ENCODE results near the gene FOXO6.

The FOXO6 gene

DNA sequence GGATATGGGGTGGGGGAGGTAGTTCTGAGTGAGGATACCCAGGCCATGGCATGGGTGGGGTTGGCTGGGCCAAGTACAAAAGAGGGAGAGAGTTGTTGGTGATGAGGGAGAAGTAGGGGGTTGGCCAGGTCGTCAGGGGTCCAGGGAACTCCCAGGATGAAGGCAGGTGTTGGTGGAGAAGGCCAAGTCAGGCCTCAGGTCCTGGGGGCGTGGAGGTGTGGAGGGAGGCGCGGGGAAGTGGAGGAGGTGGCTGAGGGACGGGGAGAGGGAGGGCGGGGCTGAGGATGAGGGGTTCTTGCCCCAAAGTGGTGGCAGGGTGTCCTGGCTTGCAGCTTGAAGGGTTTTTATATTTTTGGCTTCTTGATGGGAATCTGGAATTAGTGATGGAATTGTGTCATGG, 61.1 kb downstream of the FOXO6 start:
- no peaks in the 10 kb centered on the region for H3K27me3 Mint-ChIP-seq
- no peaks in the 10 kb centered on the region for H3K36me3 Mint-ChIP-seq
- H3K27ac Mint-ChIP-seq, result no peak overlapping the region
- H3K9me3 Mint-ChIP-seq (ENCODE audit: low read depth), result no peaks in the 10 kb centered on the region
- no peak overlapping the region for H3K4me3 Mint-ChIP-seq
- H3K4me1 Mint-ChIP-seq (ENCODE audit: low read depth), result no peaks in the 10 kb centered on the region

DNA sequence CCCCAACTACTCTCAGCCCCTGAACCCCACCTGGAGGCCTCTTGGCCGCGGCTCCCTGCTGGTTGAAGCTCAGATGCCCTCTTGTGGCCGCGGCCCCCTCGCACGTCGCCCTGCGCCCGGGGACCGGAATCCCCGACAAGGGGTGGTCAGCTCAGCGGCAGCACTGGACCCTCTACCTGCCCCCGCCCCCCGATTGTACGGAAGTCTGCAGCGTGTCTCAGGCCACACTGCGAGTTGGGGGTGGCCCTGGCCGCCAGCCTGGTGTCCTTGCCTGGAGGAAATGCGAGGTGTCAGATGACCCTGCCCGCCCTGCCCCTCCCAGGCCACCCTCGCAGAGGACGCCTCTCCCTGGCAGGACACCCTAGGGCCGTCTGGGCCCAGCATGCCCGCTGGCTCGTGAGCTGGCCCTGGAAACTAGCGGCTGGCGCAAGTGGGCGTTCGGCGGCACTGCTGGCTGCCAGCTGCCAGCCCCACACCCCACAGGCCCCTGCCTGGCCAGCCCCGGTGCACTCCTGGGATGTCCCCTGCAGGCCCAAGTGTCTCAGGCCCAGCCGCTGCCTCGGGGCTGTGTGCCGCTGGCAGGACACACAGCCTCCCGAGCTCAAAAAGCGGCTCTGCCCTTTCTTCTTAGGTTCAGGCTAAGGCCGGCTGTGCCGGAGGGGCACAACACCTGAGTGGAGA, 62.4 kb downstream of the FOXO6 start:
- no peaks in the 10 kb centered on the region for H3K4me1 Mint-ChIP-seq (ENCODE audit: low read depth)
- H3K36me3 Mint-ChIP-seq, result no peaks in the 10 kb centered on the region
- no peak overlapping the region for H3K4me3 Mint-ChIP-seq
- no peaks in the 10 kb centered on the region for H3K9me3 Mint-ChIP-seq (ENCODE audit: low read depth)
- no peak overlapping the region for H3K27ac Mint-ChIP-seq
- no peaks in the 10 kb centered on the region for H3K27me3 Mint-ChIP-seq

DNA sequence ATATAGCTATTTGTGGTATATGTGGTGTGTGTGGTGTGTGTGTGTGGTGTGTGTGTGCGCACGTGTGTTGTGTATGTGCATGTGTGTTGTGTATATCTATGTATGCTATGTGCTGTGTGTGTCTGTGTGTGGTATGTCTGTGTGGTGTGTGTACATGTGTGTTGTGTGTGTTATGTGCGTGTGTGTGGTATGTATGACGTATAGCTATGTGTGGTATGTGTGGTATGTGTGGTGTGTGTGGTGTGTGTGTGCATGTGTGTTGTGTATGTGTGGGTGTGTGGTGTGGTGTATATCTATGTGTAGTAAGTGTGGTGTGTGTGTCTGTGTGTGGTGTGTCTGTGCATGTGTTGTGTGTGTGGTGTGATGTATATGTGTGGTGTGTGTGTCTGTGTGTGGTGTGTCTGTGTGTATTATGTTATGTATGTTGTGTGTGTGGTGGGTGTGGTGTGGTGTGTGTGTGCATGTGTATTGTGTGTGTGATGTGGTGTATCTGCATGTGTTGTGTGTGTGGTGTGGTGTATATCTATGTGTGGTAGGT, 63.4 kb downstream of the FOXO6 start:
- Mint-ChIP-seq H3K27me3 (no peaks in the 10 kb centered on the region), H3K4me3 (no peak overlapping the region), H3K4me1 (ENCODE audit: low read depth) (no peaks in the 10 kb centered on the region), H3K27ac (no peak overlapping the region), H3K36me3 (no peaks in the 10 kb centered on the region), H3K9me3 (ENCODE audit: low read depth) (no peaks in the 10 kb centered on the region)

DNA sequence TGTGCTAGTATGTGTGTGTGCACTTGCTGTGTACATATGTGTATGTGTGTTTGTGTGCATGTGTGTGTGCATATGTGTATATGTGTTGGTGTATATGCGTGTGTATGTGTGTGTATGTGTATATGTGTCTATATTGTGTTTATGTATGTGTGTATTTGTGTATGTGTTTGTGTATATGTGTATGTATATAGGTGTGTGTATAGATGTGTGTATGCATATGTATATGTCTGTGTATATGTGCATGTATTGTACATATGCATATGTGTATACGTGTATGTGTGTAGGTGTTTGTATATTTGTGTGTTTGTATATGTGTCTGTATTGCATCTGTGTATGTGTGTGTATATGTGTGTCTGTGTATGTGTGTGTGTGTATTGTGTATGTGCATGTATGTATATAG, 64.1 kb downstream of the FOXO6 start:
- Mint-ChIP-seq H3K9me3 (ENCODE audit: low read depth) (no peaks in the 10 kb centered on the region), H3K36me3 (no peaks in the 10 kb centered on the region), H3K4me3 (no peak overlapping the region), H3K27me3 (no peaks in the 10 kb centered on the region), H3K27ac (no peak overlapping the region), H3K4me1 (ENCODE audit: low read depth) (no peaks in the 10 kb centered on the region)

DNA sequence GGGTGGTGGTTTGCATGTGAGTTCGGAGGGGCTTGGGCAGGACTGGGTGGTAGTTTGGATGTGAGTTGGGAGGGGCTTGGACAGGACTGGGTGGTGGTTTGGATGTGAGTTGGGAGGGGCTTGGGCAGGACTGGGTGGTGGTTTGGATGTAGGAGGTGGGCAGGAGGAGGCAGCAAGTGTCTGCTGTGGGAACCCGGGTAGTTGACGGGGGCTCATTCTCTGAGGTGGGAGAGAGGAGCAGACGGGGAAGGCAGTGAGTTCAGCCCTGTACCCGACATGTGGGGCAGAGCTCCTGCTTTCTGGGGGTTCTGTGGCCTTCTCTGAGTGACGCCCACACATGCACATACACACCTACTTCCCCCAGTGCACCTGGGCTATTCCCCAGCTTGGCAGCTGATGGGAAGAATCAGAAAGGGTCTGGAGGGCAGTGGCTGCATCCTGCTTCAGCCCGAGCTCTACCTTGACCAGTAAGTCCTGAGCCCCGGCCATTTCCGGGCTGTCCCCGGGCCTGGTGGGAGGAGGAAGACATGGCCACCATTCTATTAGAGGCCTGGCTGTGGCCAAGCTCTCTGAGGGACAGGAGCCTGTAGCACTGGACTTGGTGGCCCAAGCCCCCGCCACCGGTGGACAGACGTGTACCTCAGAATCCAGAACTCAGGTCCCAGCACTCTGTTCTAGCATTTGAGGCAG, 65.1 kb downstream of the FOXO6 start:
- H3K27me3 Mint-ChIP-seq, result no peaks in the 10 kb centered on the region
- no peak overlapping the region for H3K4me3 Mint-ChIP-seq
- no peaks in the 10 kb centered on the region for H3K4me1 Mint-ChIP-seq (ENCODE audit: low read depth)
- no peaks in the 10 kb centered on the region for H3K9me3 Mint-ChIP-seq (ENCODE audit: low read depth)
- H3K27ac Mint-ChIP-seq, result no peak overlapping the region
- H3K36me3 Mint-ChIP-seq, result no peaks in the 10 kb centered on the region

DNA sequence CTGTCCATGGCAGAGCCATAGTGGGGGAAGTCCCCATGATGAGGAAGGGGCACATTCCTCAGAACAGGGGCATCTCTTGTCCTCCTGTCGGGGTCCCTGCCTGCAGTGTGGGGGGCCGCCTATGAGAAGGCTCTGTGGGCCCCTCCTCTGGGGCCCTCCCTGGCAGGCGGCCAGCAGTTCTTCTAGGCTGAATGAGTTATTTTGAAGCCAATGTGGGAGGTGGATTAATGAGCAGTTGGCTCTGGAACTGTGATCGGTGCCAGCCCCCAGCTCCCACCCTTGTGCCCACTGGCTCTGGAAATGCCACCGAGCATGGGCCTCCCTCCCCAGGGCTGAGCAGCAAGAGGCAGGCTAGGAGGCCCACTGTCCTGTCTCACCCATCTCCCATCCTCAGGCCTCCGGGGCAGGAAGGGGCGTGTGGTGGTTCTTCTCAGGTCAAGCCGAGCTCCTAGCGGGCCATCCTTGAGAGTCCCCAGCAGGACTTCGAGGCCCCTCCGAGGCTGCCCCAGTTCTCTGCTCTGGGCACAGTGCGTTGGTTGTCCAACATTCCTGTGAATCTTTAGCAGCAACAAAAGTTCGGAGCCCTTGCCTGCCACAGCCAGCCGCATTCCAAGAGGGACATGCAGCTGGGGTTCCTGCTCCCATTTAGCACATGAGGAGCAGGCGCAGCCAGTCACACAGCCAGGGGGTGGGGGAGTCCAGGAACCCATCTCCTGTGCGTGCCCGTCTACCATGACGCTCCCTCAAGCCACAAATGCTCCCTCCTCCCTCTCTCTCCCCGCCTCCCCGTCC, 66.1 kb downstream of the FOXO6 start:
- no peaks in the 10 kb centered on the region for H3K4me1 Mint-ChIP-seq (ENCODE audit: low read depth)

DNA sequence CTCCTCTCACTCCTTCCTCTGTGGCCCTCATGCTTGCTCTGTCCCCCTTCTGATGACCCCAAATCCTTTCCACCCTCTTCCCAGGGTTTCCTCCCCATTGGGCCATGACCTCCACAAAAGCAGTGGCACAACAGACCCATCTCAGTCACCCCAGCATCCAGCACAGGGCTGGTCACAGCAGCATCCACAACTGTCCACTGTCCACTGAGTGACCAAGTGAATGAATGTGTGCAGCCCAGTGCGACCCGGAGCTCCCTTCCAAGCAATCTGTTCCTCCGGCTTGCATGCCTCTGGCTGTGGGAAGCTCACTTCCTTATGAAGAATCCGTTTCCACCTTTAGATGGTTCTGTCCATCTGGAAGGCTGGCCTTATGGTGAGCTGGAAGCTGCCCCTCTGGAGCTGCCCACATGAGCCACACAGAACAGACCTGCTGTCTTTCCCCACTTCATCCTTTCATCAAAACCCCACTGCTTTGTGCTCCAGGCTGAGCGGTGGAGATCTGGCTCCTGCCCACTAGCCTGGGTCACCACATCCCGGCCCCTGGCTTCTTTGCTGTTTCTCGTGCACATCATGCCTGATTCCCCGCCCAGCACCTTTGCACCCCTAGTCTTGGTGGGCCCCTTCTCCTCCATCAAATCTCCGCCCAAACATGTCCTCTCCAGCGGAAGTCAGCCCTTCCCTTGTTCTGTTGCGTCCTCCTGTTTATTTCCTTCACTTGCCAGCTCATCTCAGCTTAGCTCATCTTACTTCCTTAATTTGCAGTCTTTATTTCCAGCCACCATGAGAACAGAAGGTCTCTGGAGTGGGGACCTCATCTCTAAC, 66.9 kb downstream of the FOXO6 start:
- no peaks in the 10 kb centered on the region for H3K9me3 Mint-ChIP-seq (ENCODE audit: low read depth)
- no peak overlapping the region for H3K4me3 Mint-ChIP-seq
- H3K36me3 Mint-ChIP-seq, result no peaks in the 10 kb centered on the region
- H3K4me1 Mint-ChIP-seq (ENCODE audit: low read depth), result no peaks in the 10 kb centered on the region
- H3K27ac Mint-ChIP-seq, result no peak overlapping the region
- peaks cover 3% of the 10 kb centered on the region for H3K27me3 Mint-ChIP-seq

More for the DNA sequence above, 66.1 kb downstream of the FOXO6 start:
- no peaks in the 10 kb centered on the region for H3K9me3 Mint-ChIP-seq (ENCODE audit: low read depth)
- no peaks in the 10 kb centered on the region for H3K27me3 Mint-ChIP-seq
- H3K4me3 Mint-ChIP-seq, result no peak overlapping the region
- H3K27ac Mint-ChIP-seq, result no peak overlapping the region
- no peaks in the 10 kb centered on the region for H3K36me3 Mint-ChIP-seq

DNA sequence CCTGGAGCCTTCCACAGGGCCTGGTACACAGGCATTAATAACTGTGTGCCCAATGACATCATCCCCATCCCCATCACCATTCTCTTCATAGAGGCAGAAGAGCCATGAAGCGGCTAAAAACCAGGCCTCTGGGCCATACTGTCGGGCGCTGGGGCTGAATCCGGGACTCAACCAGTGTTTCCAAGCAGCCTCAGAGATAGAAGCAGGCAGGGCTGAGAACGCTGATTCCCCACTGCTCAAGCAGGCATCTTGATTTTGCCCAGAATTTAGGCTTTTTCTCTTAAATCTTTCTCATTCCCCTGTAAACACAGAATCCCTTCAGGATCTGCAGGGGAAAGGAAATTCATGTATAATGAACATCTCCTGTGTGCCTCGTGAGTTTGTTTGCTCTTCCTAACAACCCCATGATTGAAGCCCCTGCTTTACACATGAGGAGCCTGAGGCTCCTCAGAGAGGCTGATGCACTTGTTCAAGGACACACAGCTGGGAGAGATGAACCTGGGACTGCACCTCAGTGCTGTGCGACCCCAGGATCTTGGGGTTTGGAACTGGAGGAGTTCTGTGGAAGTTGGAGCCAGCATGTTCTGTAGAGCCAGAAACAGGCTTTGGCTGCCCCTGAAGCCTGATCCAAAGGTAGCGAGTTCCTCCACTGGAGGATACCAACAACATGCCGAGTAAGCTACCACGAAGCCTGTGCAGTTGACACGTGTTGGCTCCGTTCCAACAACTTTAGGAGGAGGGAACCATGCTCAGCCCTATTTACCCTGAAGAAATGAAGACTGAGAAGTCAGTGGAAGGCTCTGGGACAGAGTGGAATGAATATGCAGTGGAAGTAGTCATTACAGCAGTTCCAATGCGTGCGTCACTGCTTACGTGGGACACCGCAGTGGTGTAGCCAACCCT, 67.8 kb downstream of the FOXO6 start:
- Mint-ChIP-seq H3K4me1 (ENCODE audit: low read depth) (no peaks in the 10 kb centered on the region), H3K4me3 (no peak overlapping the region), H3K9me3 (ENCODE audit: low read depth) (no peaks in the 10 kb centered on the region), H3K27ac (no peak overlapping the region), H3K36me3 (no peaks in the 10 kb centered on the region), H3K27me3 (peaks cover 4% of the 10 kb centered on the region)

DNA sequence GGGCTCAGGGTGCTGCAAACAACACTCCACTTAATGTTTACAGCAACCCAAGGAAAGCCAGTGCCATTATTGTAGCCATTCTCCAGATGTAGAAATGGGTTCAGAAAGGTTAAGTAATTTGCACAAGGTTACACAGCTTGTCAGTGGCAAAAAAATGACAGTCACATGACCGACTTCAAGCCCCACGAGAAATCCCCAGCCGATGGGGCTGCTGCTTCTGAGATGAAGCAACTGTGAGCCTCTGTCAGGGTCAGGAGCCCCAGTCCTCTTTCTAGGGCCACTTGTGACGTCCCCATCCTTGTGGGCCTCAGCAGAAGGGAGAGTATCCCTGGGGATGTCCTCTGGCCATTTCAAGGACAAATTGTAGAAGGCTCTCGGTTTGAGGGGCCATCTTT, 68.4 kb downstream of the FOXO6 start:
- Mint-ChIP-seq H3K27me3 (peaks cover 7% of the 10 kb centered on the region), H3K27ac (no peak overlapping the region), H3K4me3 (no peak overlapping the region), H3K9me3 (ENCODE audit: low read depth) (no peaks in the 10 kb centered on the region), H3K36me3 (no peaks in the 10 kb centered on the region), H3K4me1 (ENCODE audit: low read depth) (no peaks in the 10 kb centered on the region)

DNA sequence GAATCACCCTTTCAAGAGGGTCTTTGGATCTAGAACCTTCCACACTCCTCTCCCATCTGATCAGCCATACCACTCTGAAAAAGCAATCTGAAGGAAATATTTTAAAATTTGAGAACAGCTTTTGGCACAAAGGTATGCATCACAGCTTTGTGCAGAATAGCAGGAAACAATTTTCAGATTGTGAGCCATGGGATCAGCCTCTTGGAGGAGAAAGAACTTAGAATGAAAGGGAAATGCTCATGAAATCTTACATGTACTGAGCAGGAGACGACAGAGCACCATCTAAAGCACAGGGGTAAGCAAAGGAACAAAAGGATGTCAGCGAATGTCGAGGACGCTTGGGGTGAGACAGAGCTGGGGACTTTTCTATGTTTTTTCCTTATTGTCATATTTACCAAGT, 68.8 kb downstream of the FOXO6 start:
- H3K36me3 Mint-ChIP-seq, result no peaks in the 10 kb centered on the region
- peaks cover 9% of the 10 kb centered on the region for H3K27me3 Mint-ChIP-seq
- H3K27ac Mint-ChIP-seq, result no peak overlapping the region
- H3K9me3 Mint-ChIP-seq (ENCODE audit: low read depth), result no peaks in the 10 kb centered on the region
- H3K4me1 Mint-ChIP-seq (ENCODE audit: low read depth), result no peaks in the 10 kb centered on the region
- no peak overlapping the region for H3K4me3 Mint-ChIP-seq

DNA sequence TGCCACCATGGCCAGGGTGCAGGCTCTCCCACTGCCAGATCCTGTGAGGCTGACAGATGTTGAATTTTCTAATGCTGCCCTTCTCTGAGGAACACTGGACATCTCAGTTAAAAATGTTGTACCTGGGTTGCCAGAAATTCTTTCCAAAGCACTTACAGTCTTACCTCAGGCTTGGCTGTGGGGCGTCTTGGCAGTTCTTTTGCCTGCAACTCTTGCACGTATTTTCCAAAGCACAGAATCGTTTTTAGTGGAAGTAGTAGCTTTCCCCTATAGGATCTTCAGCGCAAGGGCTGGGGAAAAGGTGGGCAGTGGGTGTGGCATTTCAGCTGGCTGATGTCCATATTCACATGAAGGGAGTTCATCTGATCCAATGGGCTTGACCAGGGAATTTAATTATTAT, 69.3 kb downstream of the FOXO6 start:
- no peak overlapping the region for H3K4me3 Mint-ChIP-seq
- H3K36me3 Mint-ChIP-seq, result no peaks in the 10 kb centered on the region
- no peaks in the 10 kb centered on the region for H3K4me1 Mint-ChIP-seq (ENCODE audit: low read depth)
- no peak overlapping the region for H3K27ac Mint-ChIP-seq
- peaks cover 11% of the 10 kb centered on the region for H3K27me3 Mint-ChIP-seq
- no peaks in the 10 kb centered on the region for H3K9me3 Mint-ChIP-seq (ENCODE audit: low read depth)

DNA sequence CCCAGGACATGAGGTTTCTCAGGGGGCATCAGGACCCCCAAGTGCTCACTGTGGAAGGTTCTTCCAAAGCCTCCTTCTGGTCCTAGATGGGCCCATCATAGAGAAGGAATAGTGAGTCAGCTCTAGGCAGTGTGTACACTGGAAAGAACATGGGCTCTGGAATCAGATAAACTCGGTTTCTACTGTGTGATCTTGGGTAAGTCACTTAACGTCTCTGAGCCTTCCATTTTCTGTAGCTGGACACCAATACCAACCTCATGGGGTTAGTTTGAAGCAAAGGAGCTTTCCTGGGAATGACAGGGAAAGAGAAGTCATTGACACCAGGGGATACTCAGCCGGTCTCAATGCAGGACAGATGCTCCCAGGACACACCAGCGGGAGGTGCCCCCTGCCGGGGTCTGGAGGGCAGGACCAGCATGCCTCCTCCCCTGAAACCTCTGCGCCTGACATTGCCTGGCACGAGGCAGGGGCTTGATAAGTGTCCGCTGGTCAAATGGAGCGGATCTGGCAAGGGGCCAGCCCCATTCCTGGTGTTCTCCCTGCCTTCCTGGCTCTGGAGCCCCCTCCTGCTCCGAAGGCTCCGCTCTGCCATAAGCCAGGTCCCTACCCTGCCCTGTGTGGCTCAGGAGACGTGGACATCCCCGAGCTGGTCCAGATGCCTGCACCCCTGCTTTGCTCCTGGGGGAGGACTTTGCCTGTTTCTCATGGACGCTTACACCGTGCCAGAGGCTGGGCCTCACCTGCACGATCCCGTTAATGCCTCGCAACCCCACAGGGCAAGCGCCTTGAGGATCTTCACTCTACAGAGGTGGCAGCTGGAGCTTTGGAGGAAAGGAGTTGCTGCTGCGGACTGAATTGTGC, 70.5 kb downstream of the FOXO6 start:
- peaks cover 12% of the 10 kb centered on the region for H3K27me3 Mint-ChIP-seq
- no peak overlapping the region for H3K27ac Mint-ChIP-seq
- H3K4me1 Mint-ChIP-seq (ENCODE audit: low read depth), result no peaks in the 10 kb centered on the region
- H3K36me3 Mint-ChIP-seq, result no peaks in the 10 kb centered on the region
- H3K4me3 Mint-ChIP-seq, result no peak overlapping the region
- H3K9me3 Mint-ChIP-seq (ENCODE audit: low read depth), result no peaks in the 10 kb centered on the region

Data from activated naive CD8-positive, alpha-beta T cell (primary cell).